GM10248 (cell line): ENCODE measurements around the gene DAZL.
"Not testable (repeated sequence)": the region's sequence is repeated elsewhere in the genome, so short reads cannot be mapped to it uniquely, and the experiment has no call there.

ENCODE experiments used
- CTCF ChIA-PET: fragments of 300-600 bp; sonication (Branson Sonifier 250); formaldehyde crosslinking; extraction: SDS; loops from one replicate; lab custom pipeline; 2021; ENCODE audit warnings: antibody characterized with exemption; lab: Yijun Ruan, JAX
- POLR2A ChIA-PET: fragments of 350-650 bp; sonication (Branson Sonifier 250); formaldehyde crosslinking; extraction: SDS; loops from one replicate; lab custom pipeline; 2020; ENCODE audit warnings: antibody characterized with exemption; lab: Yijun Ruan, JAX
- DNase-seq: peaks from one replicate; pipeline ENCODE4 v3.0.0; 2012; ENCODE audit errors: extremely low spot score
- CTCF ChIP-seq: IDR thresholded peaks from 2 replicates; pipeline ENCODE4 v1.5.1; 2012; ENCODE audit warnings: mild to moderate bottlenecking, low read depth; ENCODE audit errors: extremely low read depth, missing control alignments, control extremely low read depth

DAZL gene

GRCh38 chr3:16632395-16632794 lies 27.2 kb upstream of the DAZL start:
- ChIA-PET CTCF (interaction anchor here (1.5 kb wide), 1 partner anchor 600 kb away, joined by 5 read pairs; no protein-coding TSS in a partner anchor), POLR2A (no interaction called here)

GRCh38 chr3:16618721-16619120 lies 13.5 kb upstream of the DAZL start:
- TF ChIP-seq CTCF: no peak
- CTCF ChIA-PET: interaction anchor here (1.7 to 2.7 kb wide), 2 partner anchors 8 to 265 kb away, joined by 3 to 5 read pairs; no protein-coding TSS in a partner anchor
- POLR2A ChIA-PET: no interaction called here
- no peak for DNase-seq

More at GRCh38 chr3:16632395-16632794, 27.2 kb upstream of the DAZL start:
- no peak for DNase-seq
- TF ChIP-seq CTCF: no peak

GRCh38 chr3:16617155-16617554 lies 11.9 kb upstream of the DAZL start:
- POLR2A ChIA-PET, CTCF ChIA-PET, DNase-seq: not testable (repeated sequence)

- no peak for DNase-seq
- POLR2A ChIA-PET: no interaction called here
- no peak for TF ChIP-seq CTCF
- CTCF ChIA-PET: no interaction called here
Measured at GRCh38 chr3:16616083-16616482, 10.9 kb upstream of the DAZL start.

- TF ChIP-seq CTCF: no peak
- DNase-seq: no peak
- CTCF ChIA-PET: interaction anchor here (1.0 kb wide), 1 partner anchor 13 kb away, joined by 4 read pairs; no protein-coding TSS in a partner anchor
- POLR2A ChIA-PET: no interaction called here
Measured at GRCh38 chr3:16614033-16615031, 9.1 kb upstream of the DAZL start.

- POLR2A ChIA-PET: no interaction called here
- no peak for DNase-seq
- CTCF ChIA-PET: interaction anchor here (0.8 to 4.5 kb wide), 6 partner anchors 9 to 622 kb away, joined by 3 to 38 read pairs (median 4); no protein-coding TSS in a partner anchor
- TF ChIP-seq CTCF: no peak
Measured at GRCh38 chr3:16609927-16610580, 4.8 kb upstream of the DAZL start.
